Measurements from ENCODE around the gene AXIN1.

DNA sequence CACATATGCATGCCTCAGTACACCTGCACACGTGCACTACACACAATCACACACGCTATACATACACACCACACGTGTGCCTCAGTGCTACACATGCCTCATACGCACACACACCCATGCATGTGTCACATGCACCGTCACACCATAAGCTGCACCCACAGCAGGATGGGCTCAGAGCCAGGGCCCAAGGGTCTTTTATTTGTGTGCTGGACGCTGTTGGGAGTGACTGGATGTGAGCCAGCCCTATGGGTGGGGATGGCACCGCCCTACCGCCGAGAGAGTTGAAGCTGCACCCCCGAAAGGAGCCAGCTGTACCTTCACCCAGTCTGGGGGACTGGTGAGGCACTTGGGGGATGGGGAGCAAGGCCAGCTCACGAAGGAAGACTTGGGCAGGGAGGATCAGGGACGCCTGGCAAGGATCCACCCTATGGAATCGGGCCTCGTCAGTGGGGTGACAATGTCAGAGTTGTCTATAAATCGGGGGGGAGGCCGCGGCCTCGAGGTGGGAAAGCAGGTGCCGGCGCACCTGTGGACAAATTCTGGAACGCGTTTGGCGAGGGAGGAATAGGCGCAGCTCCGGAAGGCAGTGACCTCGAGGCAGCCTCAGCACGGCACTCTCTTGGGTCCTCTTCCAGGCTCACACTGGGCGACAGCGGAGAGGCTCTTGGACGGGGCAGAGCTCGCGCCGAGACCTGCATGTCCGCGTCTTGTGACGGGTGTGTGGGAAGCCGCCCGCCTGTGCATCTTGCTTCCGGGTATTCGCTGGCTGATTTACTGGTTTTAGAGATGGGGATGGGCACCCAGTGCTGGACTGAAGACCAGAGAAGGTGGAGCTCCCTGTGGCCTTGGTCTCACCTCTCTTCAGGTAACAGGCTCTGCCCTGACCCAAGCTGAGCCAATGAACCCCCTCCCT lies 84.1 kb downstream of the AXIN1 start:
- TF ChIP-seq POLR2A (IDR thresholded peaks at IDR 0.05): no peak
- TF ChIP-seq, protein P1, sequence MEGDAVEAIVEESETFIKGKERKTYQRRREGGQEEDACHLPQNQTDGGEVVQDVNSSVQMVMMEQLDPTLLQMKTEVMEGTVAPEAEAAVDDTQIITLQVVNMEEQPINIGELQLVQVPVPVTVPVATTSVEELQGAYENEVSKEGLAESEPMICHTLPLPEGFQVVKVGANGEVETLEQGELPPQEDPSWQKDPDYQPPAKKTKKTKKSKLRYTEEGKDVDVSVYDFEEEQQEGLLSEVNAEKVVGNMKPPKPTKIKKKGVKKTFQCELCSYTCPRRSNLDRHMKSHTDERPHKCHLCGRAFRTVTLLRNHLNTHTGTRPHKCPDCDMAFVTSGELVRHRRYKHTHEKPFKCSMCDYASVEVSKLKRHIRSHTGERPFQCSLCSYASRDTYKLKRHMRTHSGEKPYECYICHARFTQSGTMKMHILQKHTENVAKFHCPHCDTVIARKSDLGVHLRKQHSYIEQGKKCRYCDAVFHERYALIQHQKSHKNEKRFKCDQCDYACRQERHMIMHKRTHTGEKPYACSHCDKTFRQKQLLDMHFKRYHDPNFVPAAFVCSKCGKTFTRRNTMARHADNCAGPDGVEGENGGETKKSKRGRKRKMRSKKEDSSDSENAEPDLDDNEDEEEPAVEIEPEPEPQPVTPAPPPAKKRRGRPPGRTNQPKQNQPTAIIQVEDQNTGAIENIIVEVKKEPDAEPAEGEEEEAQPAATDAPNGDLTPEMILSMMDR (IDR thresholded peaks at IDR 0.05): no peak
- no peak for TF ChIP-seq POLR2AphosphoS5 (IDR thresholded peaks at IDR 0.05)

Measured in breast epithelium (tissue), 3 donors.